GM12874 (cell line): Measurements from ENCODE around the gene FEZ2.

Experiments used
- TF ChIP-seq, protein P1 (sequence below): IDR thresholded peaks from 2 replicates; pipeline ENCODE4 v1.5.1; 2011; ENCODE audit warnings: low read depth, mild to moderate bottlenecking, control low read depth, low read length, moderate library complexity; ENCODE audit not compliant: insufficient read depth

The FEZ2 gene

DNA sequence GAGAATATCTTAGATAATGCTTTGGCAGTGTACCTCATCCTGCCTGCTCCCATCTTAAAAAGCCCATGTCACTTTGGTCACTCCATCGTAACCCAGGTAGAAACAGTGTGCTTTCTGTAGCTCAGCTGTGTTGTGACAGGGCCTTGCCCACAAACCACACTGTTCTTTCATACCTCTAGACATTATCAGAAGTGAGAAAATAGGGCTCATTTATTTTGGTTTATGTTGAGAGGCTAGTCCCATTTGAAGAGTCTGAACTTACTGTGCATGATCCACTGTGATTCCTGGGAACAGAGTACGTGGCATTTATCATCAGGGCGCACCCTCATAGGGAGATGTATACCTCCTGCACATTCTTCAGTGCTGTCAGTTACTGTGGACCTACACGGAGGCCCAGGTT is 69.7 kb downstream of the FEZ2 start:
- TF ChIP-seq, protein P1, sequence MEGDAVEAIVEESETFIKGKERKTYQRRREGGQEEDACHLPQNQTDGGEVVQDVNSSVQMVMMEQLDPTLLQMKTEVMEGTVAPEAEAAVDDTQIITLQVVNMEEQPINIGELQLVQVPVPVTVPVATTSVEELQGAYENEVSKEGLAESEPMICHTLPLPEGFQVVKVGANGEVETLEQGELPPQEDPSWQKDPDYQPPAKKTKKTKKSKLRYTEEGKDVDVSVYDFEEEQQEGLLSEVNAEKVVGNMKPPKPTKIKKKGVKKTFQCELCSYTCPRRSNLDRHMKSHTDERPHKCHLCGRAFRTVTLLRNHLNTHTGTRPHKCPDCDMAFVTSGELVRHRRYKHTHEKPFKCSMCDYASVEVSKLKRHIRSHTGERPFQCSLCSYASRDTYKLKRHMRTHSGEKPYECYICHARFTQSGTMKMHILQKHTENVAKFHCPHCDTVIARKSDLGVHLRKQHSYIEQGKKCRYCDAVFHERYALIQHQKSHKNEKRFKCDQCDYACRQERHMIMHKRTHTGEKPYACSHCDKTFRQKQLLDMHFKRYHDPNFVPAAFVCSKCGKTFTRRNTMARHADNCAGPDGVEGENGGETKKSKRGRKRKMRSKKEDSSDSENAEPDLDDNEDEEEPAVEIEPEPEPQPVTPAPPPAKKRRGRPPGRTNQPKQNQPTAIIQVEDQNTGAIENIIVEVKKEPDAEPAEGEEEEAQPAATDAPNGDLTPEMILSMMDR = no peak

DNA sequence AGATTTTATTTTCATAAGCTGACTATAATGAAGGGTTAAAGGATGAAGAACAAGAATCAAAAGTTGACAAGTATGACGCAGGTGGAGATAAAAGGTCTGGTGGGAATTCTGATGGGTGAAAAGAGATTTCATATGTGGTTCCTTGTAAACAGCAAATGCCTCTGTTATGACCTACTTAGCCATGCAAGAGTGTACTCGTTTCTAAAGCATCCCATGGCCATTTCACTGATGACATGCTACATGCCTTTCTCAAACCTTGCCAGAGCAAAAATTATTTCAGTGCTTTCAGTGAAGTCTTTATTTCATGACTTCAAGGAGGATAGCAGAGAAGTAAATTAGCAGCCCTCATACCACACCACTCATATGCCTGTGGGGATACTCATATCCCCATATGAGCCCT is 71.7 kb downstream of the FEZ2 start:
- TF ChIP-seq, protein P1 = no peak

DNA sequence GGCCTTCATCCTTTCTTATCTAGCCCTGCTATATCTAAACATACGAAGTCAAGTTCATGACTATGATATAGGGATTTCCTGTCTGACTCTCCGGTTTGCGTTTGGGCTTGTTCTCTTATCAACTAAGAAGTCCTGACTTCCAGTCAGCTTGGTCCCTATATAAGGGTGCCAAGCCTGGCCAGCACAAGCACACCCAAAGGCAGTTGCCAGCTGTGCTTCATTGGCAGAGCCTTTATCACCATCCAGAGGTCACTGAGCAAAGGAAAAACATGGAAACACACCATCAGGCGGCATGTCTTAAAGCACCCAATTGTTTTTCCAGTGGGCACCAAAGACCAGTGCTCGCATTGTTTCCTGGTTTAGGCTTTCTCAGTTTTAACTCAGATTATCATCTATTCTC is 72.7 kb downstream of the FEZ2 start:
- TF ChIP-seq, protein P1 = no peak

DNA sequence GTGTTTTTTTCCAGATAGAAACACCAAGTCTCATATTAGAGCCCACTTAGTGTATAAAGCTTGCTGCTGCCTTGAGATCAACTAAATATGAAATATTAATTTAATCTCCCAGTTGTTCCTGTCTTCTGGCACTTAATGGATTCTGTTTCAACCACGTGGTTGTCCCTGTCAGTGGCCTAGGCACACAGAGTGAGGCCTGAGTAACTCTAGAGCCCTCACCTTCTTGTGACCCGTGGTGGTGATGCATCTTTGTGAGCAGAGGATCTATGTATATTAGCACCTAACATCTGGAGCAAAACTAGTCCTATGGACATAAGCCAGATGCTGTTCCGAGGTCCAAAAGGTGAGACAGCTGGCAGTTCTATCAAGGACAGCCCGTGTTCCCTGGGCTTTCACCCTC is 74.8 kb downstream of the FEZ2 start:
- TF ChIP-seq, protein P1 = no peak

DNA sequence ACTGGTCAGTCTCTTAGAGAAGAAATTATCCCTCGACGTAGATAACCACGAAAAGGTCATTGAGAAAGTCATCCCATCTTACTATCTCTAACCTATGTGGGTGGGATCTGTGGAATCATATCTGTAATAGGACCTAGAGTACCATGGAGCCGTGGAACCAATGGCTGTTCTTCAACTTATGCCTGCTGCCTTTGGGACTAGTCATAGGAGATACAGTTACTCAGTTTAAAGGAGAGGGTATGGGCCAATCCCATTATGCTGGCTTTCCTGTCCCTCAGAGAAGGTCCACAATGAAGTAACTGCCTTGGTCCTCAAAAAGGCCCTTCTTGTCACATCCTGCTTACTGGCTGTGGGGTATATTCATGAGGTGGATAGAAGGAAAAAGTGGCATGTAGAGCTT is 77.5 kb downstream of the FEZ2 start:
- TF ChIP-seq, protein P1 = no peak

DNA sequence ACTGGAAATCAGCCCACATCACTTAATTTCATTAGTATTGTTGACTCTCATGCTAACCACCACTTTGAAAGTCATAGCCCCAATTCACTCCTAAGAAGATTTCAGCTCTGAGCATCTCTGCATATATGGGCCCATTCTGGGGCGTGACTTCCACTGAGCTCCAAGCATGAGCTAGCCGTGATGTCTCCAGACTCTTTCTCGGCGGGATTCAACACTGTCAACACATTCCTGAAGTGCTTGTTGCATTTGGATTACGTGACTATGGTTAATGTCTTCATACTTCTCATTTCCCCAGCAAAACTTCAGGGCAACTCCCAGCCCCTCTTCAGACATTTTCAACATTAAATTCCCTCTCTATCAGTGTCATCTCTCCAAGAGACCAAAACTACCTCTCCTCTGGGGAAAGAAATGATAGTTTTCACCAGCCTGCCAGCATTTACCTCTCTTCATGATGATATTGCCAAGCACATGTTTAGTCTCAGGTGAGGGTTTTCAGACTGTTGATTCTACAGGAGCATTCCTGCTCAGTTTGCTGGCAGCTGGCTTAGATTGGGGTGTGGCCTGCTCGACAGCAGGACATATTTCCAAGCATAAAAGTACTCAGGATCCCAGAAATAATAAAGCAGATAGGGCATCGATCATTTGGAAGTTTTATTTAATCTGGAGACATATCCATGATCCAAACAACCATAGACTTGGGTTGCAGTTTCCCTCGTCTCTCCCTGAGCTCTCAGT is 81.7 kb downstream of the FEZ2 start:
- TF ChIP-seq, protein P1 = no peak

DNA sequence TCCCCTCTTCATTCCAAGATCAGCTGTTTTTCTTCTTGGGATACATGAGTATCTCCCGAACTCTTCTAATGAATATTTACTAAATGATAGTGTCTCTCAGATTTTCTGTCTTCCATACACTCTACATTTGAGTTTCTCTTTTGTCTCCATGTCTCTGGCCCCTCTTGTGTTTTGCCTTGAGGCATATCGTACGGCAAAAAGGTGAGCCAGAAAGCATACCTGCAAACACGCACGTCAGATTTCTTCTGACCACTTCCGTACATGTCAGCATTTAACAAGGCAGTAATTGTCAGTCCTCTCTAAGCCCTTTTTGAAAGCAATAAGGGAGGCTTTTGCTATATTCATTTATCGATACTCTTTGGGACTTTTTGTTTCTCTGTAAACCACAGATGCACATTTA is 82.4 kb downstream of the FEZ2 start:
- TF ChIP-seq, protein P1 = no peak
